GM12891 (cell line): ENCODE results near the gene CBFA2T3.
A peak's percentile ranks its signal among the peaks of the same experiment; 100 is the strongest.

Experiments used
- PAX5 ChIP-seq: IDR thresholded peaks from 2 replicates; pipeline ENCODE4 v1.6.1; 2011; ENCODE audit warnings: low read length, moderate library complexity, mild to moderate bottlenecking; ENCODE audit not compliant: insufficient read depth, severe bottlenecking
- POLR2A ChIP-seq: IDR thresholded peaks from 2 replicates; pipeline ENCODE4 v1.6.1; 2011; ENCODE audit warnings: low read depth, low read length, control low read depth
- POLR2AphosphoS5 ChIP-seq: IDR thresholded peaks from 2 replicates; pipeline ENCODE4 v1.6.1; 2011; ENCODE audit warnings: low read depth, low read length, control low read depth
- POU2F2 ChIP-seq: IDR thresholded peaks from 2 replicates; pipeline ENCODE4 v1.6.1; 2011; ENCODE audit warnings: low read depth, mild to moderate bottlenecking, control low read depth, low read length, moderate library complexity
- SPI1 ChIP-seq: IDR thresholded peaks from 2 replicates; pipeline ENCODE4 v1.6.1; 2011; ENCODE audit warnings: low read depth, low read length, control low read depth
- TAF1 ChIP-seq: IDR thresholded peaks from 2 replicates; pipeline ENCODE4 v1.6.1; 2011; ENCODE audit warnings: low read depth, low read length, control low read depth

- TF ChIP-seq POLR2AphosphoS5 (no peak), POLR2A (no peak), TAF1 (no peak), SPI1 (0 out of 2 replicates have a peak, but pooled peaks have one; percentile 11), PAX5 (no peak), POU2F2 (no peak)
These were observed 40.9 kb downstream of the CBFA2T3 start for GRCh38 chr16:88936008-88936555.
